Upper lobe of left lung (tissue), 4 donors: ENCODE results near the gene EGFR.

Experiments used
- EP300 ChIP-seq, 4 donors: sonication (generic); formaldehyde crosslinking; IDR thresholded peaks; one replicate each; pipeline ENCODE4 v1.5.1; 2017; ENCODE audit warnings: antibody characterized with exemption in 4 of 4, control low read depth in 2 of 4
- POLR2A ChIP-seq, 4 donors: fragments of 450-650 bp; IDR thresholded peaks; one replicate each; pipeline ENCODE4 v1.5.1; 2016 to 2017; ENCODE audit warnings: antibody characterized with exemption in 4 of 4, mild to moderate bottlenecking in 2 of 4
- TF ChIP-seq, protein P1 (sequence below), 6 experiments: fragments of 450-650 bp in 4 of 6; fragments of 200-600 bp in 2 of 6; sonication (generic) in 2 of 6; IDR thresholded peaks; one replicate each; pipeline ENCODE4 v1.5.1; 2016 to 2019; ENCODE audit warnings: antibody characterized with exemption in 6 of 6

DNA sequence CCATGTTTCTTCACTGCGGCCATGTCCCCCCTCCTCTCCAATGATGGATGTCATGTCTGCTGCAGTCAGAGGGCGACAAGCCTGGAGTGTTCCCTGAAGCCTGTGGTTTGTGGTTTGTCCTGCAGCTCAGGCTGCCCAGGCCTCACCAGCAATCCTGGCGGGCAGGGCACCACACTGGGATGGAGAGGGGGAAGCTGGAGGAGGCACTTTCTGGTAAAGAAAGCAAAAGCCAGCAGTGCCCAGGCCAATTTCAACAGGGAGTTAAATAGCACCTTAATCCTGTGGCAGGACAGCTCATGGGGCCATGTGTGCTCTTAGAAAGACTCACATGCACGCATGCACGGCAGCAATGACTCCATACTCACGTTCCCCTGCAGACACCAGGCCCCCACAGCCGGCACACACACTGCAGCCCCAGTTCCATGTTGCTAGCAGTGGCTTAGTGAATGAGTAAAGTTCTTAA is 158.3 kb downstream of the EGFR start:
- TF ChIP-seq, protein P1, sequence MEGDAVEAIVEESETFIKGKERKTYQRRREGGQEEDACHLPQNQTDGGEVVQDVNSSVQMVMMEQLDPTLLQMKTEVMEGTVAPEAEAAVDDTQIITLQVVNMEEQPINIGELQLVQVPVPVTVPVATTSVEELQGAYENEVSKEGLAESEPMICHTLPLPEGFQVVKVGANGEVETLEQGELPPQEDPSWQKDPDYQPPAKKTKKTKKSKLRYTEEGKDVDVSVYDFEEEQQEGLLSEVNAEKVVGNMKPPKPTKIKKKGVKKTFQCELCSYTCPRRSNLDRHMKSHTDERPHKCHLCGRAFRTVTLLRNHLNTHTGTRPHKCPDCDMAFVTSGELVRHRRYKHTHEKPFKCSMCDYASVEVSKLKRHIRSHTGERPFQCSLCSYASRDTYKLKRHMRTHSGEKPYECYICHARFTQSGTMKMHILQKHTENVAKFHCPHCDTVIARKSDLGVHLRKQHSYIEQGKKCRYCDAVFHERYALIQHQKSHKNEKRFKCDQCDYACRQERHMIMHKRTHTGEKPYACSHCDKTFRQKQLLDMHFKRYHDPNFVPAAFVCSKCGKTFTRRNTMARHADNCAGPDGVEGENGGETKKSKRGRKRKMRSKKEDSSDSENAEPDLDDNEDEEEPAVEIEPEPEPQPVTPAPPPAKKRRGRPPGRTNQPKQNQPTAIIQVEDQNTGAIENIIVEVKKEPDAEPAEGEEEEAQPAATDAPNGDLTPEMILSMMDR (IDR thresholded peaks at IDR 0.05): no peak
- TF ChIP-seq EP300 (IDR thresholded peaks at IDR 0.05): no peak
- no peak for TF ChIP-seq POLR2A (IDR thresholded peaks at IDR 0.05)
